ENCODE results near the gene PDE11A.

- TF ChIP-seq, protein P1, sequence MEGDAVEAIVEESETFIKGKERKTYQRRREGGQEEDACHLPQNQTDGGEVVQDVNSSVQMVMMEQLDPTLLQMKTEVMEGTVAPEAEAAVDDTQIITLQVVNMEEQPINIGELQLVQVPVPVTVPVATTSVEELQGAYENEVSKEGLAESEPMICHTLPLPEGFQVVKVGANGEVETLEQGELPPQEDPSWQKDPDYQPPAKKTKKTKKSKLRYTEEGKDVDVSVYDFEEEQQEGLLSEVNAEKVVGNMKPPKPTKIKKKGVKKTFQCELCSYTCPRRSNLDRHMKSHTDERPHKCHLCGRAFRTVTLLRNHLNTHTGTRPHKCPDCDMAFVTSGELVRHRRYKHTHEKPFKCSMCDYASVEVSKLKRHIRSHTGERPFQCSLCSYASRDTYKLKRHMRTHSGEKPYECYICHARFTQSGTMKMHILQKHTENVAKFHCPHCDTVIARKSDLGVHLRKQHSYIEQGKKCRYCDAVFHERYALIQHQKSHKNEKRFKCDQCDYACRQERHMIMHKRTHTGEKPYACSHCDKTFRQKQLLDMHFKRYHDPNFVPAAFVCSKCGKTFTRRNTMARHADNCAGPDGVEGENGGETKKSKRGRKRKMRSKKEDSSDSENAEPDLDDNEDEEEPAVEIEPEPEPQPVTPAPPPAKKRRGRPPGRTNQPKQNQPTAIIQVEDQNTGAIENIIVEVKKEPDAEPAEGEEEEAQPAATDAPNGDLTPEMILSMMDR (IDR thresholded peaks at IDR 0.05): no peak
- TF ChIP-seq MAFK (IDR thresholded peaks at IDR 0.05; ENCODE audit: partially characterized antibody): no peak
- TF ChIP-seq, protein P2, sequence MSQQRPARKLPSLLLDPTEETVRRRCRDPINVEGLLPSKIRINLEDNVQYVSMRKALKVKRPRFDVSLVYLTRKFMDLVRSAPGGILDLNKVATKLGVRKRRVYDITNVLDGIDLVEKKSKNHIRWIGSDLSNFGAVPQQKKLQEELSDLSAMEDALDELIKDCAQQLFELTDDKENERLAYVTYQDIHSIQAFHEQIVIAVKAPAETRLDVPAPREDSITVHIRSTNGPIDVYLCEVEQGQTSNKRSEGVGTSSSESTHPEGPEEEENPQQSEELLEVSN (IDR thresholded peaks at IDR 0.05; ENCODE audit: borderline replicate concordance, low read depth): no peak
Observed at GRCh38 chr2:177742851-177743250, 329.7 kb downstream of the PDE11A start.

Measured in A549 (cell line).